SK-N-SH treated with all-trans-retinoic acid at 6 μM for 48 hours (cell line): ENCODE results near the gene KRTAP9-6.
"Not testable (repeated sequence)": the region's sequence is repeated elsewhere in the genome, so short reads cannot be mapped to it uniquely, and the experiment has no call there.

ENCODE experiments used
- ATAC-seq: fragments of 200-7000 bp; cut with Tn5 transposase; 3 replicates; pipeline ENCODE4 v1.9.1; 2020; ENCODE audit warnings: mild to moderate bottlenecking, moderate library complexity
- ARNTL ChIP-seq: fragments of 450-650 bp; formaldehyde crosslinking; IDR thresholded peaks from 2 replicates; pipeline ENCODE4 v1.5.0; 2020; ENCODE audit warnings: low read depth, mild to moderate bottlenecking, moderate library complexity, borderline replicate concordance
- CREB5 ChIP-seq: fragments of 250-450 bp; sonication (Bioruptor Pico); IDR thresholded peaks from 2 replicates; pipeline ENCODE4 v1.5.1; 2020; ENCODE audit warnings: low read depth, mild to moderate bottlenecking, moderate library complexity
- CSDC2 ChIP-seq: fragments of 250-450 bp; sonication (Bioruptor Pico); IDR thresholded peaks from 2 replicates; pipeline ENCODE4 v1.5.0; 2020; ENCODE audit warnings: mild to moderate bottlenecking, moderate library complexity
- CSRNP3 ChIP-seq: fragments of 250-450 bp; sonication (Bioruptor Pico); IDR thresholded peaks from 2 replicates; pipeline ENCODE4 v1.5.1; 2021; ENCODE audit warnings: mild to moderate bottlenecking, moderate library complexity
- ESRRG ChIP-seq: fragments of 250-450 bp; sonication (Bioruptor Pico); IDR thresholded peaks from 2 replicates; pipeline ENCODE4 v1.6.1; 2021; ENCODE audit warnings: mild to moderate bottlenecking
- PPARA ChIP-seq: fragments of 250-450 bp; sonication (Bioruptor Pico); IDR thresholded peaks from 2 replicates; pipeline ENCODE4 v1.5.0; 2020; ENCODE audit warnings: mild to moderate bottlenecking, borderline replicate concordance
- TCF4 ChIP-seq: fragments of 250-450 bp; sonication (Bioruptor Pico); IDR thresholded peaks from 2 replicates; pipeline ENCODE4 v1.8.0; 2021; ENCODE audit warnings: mild to moderate bottlenecking, moderate library complexity, borderline replicate concordance
- ZC3H10 ChIP-seq: fragments of 250-450 bp; sonication (Bioruptor Pico); IDR thresholded peaks from 2 replicates; pipeline ENCODE4 v1.5.1; 2021; ENCODE audit warnings: mild to moderate bottlenecking, moderate library complexity
- ZNF70 ChIP-seq: fragments of 450-650 bp; formaldehyde crosslinking; IDR thresholded peaks from 2 replicates; pipeline ENCODE4 v1.5.0; 2020; ENCODE audit warnings: mild to moderate bottlenecking, moderate library complexity
- ZNF8 ChIP-seq: fragments of 450-650 bp; formaldehyde crosslinking; IDR thresholded peaks from 2 replicates; pipeline ENCODE4 v1.5.0; 2020; ENCODE audit warnings: mild to moderate bottlenecking, moderate library complexity
- TF ChIP-seq, protein P1 (sequence below): fragments of 250-450 bp; sonication (Bioruptor Pico); IDR thresholded peaks from 2 replicates; pipeline ENCODE4 v1.8.0; 2020; ENCODE audit warnings: mild to moderate bottlenecking, moderate library complexity, borderline replicate concordance

KRTAP9-6 gene

GRCh38 chr17:41230094-41230493, 35.1 kb upstream of the KRTAP9-6 start:
- no peak for TF ChIP-seq ZNF8 (CRISPR knock-in tag)
- no peak for TF ChIP-seq TCF4 (CRISPR knock-in tag)
- no peak for TF ChIP-seq CREB5 (CRISPR knock-in tag)
- TF ChIP-seq ARNTL = no peak
- TF ChIP-seq ZNF70 (CRISPR knock-in tag) = no peak
- TF ChIP-seq ESRRG = no peak
- TF ChIP-seq, protein P1, sequence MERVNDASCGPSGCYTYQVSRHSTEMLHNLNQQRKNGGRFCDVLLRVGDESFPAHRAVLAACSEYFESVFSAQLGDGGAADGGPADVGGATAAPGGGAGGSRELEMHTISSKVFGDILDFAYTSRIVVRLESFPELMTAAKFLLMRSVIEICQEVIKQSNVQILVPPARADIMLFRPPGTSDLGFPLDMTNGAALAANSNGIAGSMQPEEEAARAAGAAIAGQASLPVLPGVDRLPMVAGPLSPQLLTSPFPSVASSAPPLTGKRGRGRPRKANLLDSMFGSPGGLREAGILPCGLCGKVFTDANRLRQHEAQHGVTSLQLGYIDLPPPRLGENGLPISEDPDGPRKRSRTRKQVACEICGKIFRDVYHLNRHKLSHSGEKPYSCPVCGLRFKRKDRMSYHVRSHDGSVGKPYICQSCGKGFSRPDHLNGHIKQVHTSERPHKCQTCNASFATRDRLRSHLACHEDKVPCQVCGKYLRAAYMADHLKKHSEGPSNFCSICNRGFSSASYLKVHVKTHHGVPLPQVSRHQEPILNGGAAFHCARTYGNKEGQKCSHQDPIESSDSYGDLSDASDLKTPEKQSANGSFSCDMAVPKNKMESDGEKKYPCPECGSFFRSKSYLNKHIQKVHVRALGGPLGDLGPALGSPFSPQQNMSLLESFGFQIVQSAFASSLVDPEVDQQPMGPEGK = no peak
- ATAC-seq = no peak

DNA sequence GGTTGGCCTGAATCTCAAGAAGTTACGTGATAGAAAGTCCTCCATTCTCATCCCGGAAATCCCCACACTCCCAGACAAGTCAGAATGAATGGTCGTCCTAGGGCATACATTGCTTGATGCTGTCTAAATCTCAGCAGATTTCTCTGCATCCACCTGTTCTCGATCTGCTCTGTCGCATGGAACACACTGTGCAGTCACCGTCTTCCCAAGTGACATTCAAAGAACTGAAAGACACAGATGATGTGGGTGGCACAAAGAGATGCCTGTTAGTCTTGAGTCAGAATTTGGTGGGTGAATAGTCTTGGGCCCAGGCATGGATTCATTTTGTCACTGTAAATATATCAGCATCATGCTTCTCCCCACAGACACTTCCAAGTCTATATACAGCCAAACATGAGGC, 33.4 kb upstream of the KRTAP9-6 start:
- ATAC-seq = no peak
- TF ChIP-seq ZC3H10 (CRISPR knock-in tag) (no peak), CSDC2 (CRISPR knock-in tag) (no peak), PPARA (no peak), ESRRG (no peak), CREB5 (CRISPR knock-in tag) (no peak), CSRNP3 (CRISPR knock-in tag) (no peak)
- TF ChIP-seq, protein P1 = no peak

DNA sequence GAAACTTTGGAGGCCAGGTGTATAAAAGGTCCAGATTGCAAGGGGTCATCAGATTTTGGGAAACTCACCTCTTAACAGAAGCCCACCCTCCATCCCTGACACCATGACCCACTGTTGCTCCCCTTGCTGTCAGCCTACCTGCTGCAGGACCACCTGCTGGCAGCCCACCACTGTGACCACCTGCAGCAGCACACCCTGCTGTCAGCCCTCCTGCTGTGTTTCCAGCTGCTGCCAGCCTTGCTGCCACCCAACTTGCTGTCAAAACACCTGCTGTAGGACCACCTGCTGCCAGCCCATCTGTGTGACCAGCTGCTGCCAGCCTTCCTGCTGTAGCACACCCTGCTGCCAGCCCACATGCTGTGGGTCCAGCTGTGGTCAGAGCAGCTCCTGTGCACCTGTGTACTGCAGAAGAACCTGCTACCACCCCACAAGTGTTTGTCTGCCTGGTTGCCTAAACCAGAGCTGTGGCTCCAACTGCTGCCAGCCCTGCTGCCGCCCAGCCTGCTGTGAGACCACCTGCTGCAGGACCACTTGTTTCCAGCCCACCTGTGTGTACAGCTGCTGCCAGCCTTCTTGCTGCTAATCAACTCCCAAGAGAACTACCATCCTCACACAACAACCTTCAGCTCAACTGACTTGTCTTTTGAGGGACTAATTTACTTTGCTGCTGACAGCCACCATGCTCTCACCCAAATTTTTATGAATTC, 32.6 kb upstream of the KRTAP9-6 start, which contains the start of gene KRTAP9-3:
Gene KRTAP9-3, plus strand, starts transcription at position 51 of the 707 bp plus-strand sequence. Its CDS starts 53 bp downstream, at position 104.
- ATAC-seq = not testable (repeated sequence)

DNA sequence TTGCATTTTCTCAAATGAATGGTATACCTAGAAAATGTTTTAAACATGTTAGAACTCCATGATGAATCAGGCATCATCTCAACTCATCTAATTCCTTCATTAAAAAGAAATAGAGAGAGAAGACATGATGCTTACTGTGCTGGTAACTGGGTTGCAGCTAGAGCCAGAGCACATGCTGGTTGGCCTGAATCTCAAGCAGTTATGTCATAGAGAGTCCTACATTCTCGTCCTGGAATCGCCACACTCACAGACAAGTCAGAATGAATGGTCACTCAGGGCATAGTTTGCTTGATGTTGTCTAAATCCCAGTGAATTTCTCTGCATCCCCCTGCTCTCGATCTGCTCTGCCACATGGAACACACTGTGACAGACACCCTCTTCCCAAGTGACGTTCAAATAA, 28.1 kb upstream of the KRTAP9-6 start:
- not testable (repeated sequence) for ATAC-seq

DNA sequence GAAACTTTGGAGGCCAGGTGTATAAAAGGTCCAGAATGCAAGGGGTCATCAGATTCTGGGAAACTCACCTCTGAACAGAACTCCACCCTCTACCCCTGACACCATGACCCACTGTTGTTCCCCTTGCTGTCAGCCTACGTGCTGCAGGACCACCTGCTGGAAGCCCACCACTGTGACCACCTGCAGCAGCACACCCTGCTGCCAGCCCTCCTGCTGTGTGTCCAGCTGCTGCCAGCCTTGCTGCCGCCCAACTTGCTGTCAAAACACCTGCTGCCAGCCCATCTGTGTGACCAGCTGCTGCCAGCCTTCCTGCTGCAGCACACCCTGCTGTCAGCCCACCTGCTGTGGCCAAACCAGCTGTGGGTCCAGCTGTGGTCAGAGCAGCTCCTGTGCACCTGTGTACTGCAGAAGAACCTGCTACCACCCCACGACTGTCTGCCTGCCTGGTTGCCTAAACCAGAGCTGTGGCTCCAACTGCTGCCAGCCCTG, 27.2 kb upstream of the KRTAP9-6 start, which contains the start of gene KRTAP9-8:
Gene KRTAP9-8, plus strand, starts transcription at position 51 of the 489 bp plus-strand sequence. Its CDS starts 53 bp downstream, at position 104.
- ATAC-seq = not testable (repeated sequence)

GRCh38 chr17:41246995-41247787, 18.0 kb upstream of the KRTAP9-6 start:
- not testable (repeated sequence) for ATAC-seq

GRCh38 chr17:41249637-41250240, 15.4 kb upstream of the KRTAP9-6 start, which contains the start of gene KRTAP9-4:
TSS of gene KRTAP9-4 (plus strand) at chr17:41249687. CDS start at chr17:41249721, 34 bp downstream.
- not testable (repeated sequence) for ATAC-seq
